Activated CD8-positive, alpha-beta memory T cell treated with anti-CD3 and anti-CD28 coated beads, Interleukin-2, amount 50 U/mL, for 24 hours (primary cell): ENCODE data around the gene PARD3B.

ENCODE experiments used
- DNase-seq: peaks from one replicate; pipeline ENCODE4 v3.0.0-alpha.2; 2020; ENCODE audit errors: extremely low read depth

Gene PARD3B

DNA sequence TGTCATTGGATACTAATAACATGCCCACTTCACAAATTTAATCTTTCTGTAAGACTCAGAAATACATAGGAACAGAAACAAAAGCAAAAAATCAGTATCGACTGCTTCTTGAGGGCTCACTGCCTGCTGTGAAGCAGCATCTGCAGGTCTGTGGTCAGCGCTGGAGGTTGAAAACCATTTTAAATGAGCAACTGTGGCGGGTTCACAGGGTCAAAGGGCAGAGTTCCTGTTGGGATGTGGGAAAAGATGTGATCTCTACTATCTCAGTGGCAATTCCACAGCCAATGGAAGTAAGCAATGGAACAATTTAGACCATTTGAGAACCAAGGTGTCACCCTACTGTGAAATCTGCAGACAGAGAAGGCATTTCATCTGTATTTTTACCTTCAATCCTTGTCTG lies 468.3 kb downstream of the PARD3B start:
- DNase-seq: no peak

DNA sequence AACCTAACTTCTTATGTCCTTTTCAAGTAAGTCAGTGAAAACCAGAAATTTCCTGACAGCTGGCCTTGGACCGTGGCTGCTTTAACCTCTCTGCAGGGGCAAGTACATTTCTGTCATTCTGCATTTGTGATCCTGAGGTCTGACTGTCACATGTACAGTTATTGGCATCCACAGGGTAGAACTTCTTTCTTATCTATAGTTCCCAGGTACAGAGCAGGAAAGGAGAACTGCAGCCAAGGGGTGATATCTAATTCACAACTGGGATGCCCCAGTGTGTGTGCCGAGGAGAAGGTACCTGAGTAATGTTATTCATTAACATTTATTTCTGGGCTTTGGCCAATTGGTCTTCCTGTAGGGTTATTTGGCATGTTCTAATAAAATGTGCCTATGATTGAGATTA lies 468.9 kb downstream of the PARD3B start:
- DNase-seq: no peak

DNA sequence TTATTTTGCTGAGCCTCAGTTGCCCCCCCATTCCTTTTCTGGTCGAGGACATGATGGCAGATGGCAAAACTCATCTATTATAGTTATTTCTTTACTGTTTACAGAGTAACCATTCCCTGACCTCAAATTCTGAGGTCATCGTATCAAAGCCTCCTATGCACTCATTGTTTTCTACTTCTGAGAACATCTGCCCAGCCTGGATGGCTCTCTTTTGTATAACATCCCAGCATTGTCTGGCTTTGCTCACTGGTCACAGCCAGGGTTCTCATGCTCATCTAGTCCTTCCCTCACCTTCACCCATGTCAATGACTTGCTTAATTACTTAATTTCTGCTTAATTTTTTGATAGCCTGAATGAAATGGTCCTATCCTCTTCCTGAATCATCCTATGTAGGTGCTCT lies 472.1 kb downstream of the PARD3B start:
- DNase-seq: no peak

DNA sequence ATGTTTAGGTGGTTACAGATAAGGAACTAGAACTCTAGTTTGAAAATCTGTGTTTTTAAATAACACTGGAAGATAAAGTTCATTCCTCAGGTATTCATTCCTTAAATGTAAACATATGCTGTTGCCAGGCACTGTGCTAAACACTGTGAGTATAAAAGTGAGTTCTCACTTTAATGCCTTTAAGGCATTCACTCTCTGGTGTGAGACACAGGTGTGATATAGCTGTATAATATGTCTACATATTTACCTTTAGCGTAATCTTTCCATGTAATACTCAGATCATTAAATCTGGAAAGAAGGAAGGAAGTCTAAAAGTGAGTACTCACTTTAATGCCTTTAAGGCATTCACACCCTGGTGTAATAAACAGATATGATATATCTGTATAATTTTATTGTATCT lies 472.6 kb downstream of the PARD3B start:
- DNase-seq: no peak

DNA sequence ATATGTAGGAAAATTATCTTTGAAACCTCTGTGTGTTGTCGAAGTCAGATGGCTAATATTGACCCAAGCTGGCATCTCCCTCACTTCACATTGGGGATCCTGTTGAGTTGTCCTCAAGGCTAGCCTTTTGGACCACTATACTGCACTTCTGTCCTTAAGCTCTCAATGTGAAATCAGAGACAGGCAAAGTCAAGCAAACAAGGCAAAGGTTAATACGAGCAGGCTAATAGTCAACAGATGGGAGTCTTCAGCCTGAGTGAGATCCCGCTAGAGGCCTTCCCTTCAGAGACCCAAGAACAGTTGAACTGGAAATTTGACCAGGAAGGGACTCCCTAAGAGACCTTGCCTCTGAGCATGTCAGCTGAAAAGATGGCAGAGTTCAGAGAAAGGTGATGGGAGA lies 475.4 kb downstream of the PARD3B start:
- DNase-seq: no peak

DNA sequence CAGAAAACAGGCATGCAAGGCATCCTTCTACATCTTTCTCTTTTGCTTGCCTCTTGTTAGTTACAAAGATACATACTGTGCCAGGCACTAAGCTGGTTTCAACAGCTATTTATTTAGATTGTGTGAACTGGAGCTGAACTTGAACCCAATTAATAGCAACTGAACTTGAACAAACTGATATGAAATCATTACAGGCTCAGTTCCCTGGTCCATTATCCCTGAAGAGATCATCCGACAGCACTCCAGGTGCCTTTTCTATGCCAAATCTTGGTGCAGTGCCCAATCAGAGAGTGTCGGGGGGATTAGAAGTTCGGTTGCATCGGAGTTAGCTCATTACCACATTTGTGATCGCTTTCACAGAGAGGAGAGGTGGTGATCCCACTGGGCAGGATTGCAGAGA lies 477.6 kb downstream of the PARD3B start:
- no peak for DNase-seq

DNA sequence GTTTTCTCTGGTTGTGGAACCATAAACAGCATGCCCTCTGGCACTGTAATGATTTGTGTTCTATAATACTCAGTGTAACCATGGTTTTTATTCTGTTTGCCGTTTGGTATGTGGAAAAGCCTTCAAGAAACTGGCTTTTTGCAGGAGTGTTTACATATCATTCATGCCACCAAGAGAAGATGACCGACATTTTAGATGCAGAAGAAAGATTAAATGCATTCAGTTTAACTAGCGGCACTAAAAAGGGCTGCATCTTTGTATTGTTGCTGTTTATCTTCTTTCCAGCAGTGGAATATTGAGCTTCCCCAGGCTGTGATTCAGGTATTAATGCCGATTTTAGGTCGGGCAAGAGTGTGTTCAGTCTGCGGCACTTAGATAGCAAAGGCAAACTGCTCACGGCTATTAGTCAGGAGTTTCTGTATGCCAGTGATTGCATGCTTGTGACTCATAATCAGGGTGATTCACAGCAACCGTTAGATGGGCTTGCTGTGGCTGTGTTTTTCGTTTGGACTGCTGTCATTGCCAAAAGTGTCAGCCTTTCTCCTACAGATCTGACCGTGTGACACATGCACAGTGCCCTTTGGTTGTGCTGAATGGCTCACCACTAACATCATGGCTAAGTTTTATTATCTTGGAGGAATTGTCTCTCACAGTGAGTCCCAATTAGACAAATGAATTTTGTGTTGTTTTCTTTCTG lies 479.7 kb downstream of the PARD3B start:
- no peak for DNase-seq

DNA sequence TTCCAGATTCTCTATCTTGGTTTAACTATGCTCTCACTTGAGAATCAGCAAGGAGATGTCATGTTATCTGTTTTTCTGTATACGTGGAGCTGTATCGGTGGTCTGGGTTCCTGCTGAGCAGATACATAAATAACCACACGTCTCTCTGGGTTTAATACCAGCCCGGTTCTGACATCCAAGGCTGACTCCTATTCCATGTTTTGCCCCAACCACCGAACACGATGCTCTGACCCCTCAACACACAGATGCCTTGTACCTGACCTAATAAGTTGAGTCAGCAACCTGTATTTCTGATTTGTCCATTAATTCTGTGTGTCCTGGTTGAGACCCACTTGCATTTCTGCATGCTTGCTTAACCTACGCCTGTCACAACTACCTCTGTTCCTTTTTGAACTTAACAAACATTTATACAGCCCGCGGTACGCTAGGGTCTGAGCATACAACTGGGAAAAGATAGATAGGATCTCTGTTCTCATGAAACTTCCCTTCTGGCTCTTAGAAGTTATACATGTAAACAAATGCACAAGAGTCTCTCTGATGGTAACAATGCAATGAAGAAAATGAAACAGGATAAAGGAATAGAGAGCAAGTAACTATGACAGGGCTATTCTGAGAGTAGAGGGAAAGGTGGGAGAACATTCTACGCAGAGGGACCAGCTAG lies 480.4 kb downstream of the PARD3B start:
- no peak for DNase-seq

DNA sequence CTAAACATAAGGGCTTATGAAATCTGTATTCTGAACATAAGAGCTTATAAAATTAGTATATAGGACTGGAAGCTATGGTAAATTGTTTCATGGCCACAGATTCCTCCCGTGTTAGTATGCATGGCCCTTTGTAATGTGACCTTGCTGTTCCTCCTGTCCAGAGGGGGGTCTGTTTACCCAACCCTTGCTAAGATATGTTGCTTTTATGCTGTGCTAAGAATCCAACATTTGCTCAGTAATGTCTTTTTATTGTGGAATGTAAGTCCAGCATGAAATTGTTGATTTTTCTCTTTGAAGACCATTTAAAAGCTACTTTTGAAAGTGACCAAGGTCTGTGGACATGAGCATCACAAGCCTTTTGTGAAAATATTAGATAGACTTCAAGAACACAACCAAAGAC lies 485.4 kb downstream of the PARD3B start:
- DNase-seq: no peak

DNA sequence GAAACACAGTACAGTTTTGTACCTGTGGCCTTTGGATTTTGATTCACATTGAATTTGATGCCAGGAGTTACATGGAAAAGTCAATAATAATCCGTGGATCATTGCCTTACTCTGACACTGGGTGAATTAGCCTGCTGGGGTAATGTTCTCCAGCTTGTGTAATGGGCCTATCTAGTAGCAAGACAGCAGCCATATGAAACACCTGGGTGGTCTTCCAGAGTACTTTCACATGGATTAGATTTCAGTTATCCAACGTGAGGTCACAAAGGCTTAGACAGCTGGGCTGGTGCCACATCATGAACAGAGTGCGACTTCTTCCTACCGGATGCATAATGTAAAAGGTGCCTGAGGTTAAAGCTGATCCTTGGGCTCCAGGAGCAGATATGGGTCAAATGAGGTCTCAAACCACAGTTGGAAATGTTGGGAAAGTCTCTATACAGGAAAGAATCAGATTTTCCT lies 486.8 kb downstream of the PARD3B start:
- DNase-seq: no peak

DNA sequence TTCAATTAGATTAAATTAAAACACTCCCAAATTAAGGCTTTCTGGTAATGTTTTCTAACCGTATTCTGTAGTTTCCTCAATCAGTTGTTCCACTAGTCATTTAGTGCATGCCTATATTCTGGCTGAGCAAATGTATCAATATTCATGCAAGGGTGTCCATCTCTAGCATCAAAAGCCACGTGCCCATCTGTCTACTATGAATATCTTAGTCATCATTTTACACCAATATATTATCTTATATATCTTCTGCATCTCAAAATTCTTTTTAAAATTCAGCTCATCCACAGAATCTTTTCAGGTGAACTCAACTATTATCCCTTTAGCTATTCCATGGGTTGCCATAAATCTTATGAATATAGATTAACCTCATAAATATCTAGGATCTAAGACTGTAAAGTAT lies 488.2 kb downstream of the PARD3B start:
- DNase-seq: no peak

DNA sequence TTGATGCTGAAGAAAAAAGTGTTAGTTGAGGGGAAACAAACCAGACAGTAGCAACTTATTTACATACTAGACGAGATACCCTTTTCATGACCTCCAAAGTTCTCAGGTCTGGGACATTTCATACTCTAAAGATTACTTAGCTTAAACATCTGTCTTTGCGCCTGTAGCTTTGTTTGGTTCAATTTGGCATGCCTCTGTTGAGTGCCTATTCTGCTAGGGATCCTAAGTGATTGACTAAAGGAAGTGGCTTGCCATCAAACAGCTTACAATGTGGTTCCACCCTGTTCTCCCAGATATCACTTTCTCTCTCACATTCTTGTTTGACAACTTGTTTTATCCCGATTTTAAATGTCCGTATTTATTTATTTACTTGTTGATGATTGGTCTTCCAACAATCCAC lies 488.8 kb downstream of the PARD3B start:
- DNase-seq: no peak

DNA sequence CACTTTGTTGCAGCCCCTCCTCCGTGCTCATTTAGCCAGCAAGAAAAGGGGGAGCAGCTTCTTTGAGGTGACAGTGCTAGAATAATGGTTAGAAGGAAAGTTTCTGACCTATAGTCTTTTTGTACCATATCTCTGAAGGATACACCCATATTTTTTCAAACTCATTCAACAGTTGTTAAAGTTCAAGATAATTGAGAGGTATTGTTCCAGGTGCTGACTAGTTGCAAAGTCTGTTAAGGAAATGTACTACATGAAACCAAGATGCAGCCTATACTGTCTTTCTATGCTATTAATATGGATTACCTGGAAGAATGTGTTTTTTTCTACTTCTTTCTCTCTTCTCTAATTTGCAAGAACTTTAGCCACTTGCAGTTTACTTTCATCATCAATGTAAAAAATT lies 495.0 kb downstream of the PARD3B start:
- no peak for DNase-seq

DNA sequence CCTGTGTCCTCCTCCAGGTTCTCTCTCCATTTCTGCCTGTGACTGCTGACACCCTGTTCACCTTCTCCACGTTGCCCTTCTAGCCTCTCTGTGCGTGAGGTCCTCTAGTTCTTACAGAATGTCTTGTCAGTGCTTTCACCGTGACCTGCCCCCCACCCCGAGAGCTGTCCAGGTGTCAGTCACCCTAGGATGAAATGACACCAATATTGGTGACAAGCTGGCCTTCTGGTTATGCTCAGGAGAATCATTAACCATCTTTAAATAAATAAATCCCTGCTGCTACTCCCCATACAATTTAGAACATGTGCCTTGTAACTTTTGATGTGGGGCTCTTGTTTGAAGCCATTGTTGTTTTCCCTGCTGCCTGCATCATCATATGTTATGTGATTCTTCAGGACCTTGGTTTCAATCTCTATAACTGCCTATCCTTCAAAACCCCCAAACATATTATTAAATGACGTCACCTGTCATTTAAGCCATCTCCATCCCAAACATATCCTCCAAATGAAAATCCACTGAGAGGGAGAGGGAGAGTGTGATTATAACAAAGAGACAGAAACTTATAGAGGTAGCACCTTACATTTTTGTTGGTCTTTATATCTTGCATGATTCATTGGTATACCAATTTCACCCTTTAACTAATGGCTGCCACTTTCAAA lies 496.3 kb downstream of the PARD3B start:
- no peak for DNase-seq

DNA sequence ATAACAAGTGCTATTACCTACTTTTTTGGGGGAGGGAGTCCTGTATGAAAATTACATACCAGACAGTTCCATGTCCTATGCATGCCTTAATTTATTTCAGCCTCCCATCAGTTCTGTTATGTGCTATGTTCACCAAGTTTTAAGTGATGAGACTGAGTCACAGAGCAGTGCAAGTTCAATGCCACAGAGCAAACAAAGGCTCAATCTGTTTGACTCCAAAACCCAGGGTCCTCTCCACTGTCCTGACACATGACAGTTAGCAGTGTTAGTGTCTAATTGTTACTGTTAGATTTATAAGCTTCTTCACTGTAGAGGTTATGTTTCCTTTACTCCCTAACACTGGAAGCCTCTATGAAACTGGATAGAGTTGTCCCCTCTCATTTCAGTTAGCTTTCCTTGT lies 498.0 kb downstream of the PARD3B start:
- DNase-seq: no peak

DNA sequence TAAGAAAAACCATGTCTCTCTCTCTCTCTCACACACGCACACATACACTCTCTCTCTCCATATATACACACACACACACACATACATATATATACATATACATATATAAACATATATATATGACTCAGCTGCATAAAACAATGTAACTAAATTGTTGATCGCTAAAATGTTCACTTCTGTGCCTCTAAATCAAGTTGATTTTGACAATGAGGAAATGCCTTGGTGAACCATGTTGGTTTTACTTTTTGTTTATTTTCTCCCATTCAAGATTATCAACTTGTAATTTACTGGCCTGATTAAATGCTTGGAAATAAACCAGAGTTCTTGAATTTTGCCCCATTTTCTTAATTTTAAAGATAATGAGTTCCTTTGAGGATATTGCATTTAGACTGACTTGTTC lies 500.4 kb downstream of the PARD3B start:
- no peak for DNase-seq

DNA sequence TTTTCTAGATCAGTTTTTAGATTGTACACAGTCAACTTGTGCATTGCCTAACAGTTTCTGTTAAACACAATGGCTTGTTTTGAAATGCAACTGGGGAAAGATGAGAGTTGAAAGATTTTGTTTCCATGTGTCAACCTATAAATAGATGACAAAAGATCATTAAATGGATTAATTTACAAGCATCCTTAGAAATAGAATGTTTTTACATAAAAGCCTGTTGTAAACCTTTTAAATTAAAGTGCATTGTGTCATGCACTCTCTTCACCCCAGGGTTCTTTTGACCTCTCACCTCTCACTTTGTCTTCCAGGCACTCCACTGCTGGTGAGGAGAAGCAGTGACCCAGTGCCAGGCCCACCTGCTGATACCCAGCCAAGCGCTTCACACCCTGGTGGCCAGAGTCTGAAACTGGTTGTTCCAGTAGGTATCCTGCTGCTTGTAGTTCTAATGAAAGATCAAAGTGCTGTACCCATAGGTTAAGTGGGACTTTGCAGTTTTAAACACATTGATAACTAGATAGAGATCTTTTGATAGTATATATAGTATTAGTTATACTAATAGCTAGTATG lies 502.1 kb downstream of the PARD3B start:
- no peak for DNase-seq

DNA sequence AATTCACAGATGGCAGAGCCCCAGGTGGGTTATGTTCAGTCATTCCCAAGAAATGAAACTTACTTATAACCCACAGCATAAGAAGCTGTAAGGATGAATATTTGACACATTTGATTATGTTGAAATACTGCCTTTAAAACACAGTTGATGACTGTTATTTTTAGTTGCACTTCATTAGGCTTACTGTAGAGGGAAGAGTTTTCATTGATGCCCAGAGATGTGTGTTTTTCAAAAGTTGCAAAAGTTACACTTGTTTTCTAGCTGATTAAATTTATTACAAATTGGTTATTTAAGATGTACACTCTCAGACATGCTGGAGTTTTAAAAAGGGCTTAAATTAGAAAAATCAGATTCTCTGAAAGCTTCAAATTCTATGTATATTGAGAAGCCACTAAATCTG lies 506.1 kb downstream of the PARD3B start:
- no peak for DNase-seq

DNA sequence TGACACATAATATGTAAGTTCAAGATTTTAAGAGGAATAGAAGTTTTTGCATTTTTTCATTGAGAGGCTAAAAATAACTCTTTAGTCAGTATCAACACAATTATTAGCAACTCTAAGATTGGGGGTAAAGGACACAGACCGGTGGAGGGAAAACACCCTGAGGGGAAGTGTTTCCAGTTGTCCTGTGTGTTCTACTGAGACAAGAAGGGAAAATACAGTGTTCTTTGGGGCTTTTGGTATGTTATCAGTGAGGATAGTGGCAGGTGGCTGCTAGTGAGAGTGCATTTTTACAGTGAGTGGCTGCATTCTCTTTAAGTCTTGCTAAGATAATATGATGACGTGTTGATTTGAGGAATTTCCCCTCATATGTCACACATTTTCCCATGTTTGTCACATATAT lies 507.5 kb downstream of the PARD3B start:
- DNase-seq: no peak

DNA sequence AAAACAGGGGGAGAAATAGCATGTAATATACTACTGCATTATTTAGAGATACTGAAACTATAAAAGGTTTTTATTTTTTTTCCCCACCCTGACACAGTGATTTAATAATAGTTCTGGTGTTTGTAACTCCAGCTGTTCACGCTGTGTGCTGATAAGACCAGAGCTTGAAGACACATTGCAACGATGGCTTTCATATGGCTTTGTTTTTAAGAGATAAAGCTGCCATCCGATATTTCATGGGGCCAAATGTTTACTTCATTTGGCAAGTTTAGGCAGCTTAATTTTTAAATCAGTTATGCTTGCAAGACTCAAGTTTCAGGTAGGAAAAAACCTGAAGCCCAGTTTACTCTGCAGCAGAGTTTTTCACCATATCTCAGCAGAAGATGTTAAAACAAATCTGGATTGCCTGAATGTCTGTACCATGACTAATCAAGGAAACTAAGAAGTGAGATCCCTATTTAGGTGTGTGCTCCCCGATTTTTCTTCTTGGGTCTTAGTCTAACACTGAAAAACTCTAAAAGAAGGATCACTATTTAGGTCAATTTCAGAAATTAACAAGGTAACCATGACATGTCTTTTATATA lies 508.6 kb downstream of the PARD3B start:
- no peak for DNase-seq

DNA sequence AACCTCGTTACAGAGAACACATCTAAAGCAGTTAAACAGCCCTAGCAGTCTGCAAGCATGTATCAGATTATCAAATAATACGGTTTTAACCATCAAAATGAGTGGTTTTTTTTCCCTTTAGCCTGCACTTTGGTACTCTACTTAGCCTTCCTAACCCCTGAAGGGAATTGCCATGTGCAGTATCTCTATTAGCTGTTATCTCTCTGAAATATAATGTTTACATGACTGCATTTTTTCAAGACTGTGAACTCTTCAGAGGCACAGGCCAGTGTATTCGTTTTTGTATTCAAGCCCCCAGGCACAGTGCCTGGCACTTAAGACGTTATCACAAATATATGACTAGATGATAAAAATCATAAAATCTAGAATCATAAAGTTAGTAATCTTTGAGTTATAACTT lies 509.5 kb downstream of the PARD3B start:
- DNase-seq: no peak

DNA sequence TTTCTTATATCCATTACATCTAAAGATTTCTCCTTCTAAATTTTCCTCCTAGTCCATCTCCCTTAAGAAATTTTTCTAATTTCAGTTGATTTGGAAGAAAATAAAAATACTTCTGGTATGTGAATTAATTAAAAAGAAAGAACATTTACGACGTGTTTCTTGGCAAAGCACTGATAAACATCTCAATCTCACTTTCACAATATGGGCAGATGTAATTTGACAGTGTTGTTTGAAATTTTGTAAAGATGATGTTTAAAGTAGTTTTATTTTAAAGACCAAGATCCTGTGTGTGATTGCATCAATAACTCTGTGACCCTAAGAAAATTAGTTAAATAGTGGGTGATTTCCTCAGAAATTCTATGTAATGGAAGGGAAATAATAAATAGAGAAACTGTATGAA lies 510.0 kb downstream of the PARD3B start:
- no peak for DNase-seq

DNA sequence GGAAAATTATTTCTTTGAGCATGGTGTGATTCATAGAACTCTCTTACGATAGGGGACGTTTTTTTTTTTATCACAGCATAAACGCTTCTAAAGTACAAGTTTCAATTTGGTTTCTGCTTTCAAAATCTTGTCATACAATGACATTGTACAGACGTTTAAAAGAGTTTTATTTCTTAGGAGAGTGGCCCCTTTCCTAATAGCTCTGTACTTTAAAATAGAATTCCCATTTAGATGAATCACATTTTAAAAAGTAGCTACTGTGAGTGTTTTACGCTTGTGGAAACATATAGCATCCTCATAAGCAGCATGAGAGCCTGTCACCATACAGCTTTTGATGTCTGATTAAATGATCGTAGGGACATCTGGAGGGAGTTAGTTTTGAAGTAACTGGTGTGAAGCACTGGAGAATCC lies 510.9 kb downstream of the PARD3B start:
- DNase-seq: no peak
